H1 (cell line): ENCODE results near the gene MSH5. TPM values are rescaled to one million over a fixed set of nuclear protein-coding genes. Genes with fewer than 3 reads are reported as not detected.

Source experiments
- CTCF ChIA-PET: fragments of 300-600 bp; sonication (Branson Sonifier 250); formaldehyde crosslinking; loops from one replicate; lab custom pipeline; 2021; ENCODE audit not compliant: partially characterized antibody; lab: Charles Lee
- POLR2A ChIA-PET: fragments of 300-600 bp; sonication (Branson Sonifier 250); formaldehyde crosslinking; loops from one replicate; lab custom pipeline; 2021; ENCODE audit warnings: inconsistent platforms; ENCODE audit not compliant: partially characterized antibody; lab: Charles Lee
- DNase-seq, 2 experiments: peaks; one replicate each; pipeline versions ENCODE4 v3.0.0 to v3.0.0-alpha.2; 2010 to 2022; ENCODE audit warnings: low spot score in 2 of 2, low read depth in 1 of 2, mixed read lengths in 1 of 2
- FAIRE-seq: peaks from 2 replicates; lab custom pipeline; 2011; peaks lifted over from hg19 to GRCh38; lab: Jason Lieb, UNC
- H2AFZ ChIP-seq: 2 replicates; pipeline ENCODE4 v1.8.1; 2012; ENCODE audit warnings: low read length, inconsistent platforms
- H2AK5ac ChIP-seq: 2 replicates; pipeline ENCODE4 v1.6.1; 2013; ENCODE audit warnings: low read depth, low read length
- H2BK120ac ChIP-seq: replicated peaks from 2 replicates; pipeline ENCODE3; 2013; ENCODE audit warnings: low read depth, low read length, inconsistent platforms
- H2BK12ac ChIP-seq: 2 replicates; pipeline ENCODE4 v1.6.1; 2013; ENCODE audit warnings: low read depth, low read length
- H2BK15ac ChIP-seq: 2 replicates; pipeline ENCODE4 v1.6.1; 2013; ENCODE audit warnings: low read length
- H2BK20ac ChIP-seq: 2 replicates; pipeline ENCODE4 v1.6.1; 2013; ENCODE audit warnings: low read length
- H2BK5ac ChIP-seq: 2 replicates; pipeline ENCODE4 v1.6.1; 2013; ENCODE audit warnings: low read depth, low read length
- H3K14ac ChIP-seq: 2 replicates; pipeline ENCODE4 v1.6.1; 2013; ENCODE audit warnings: inconsistent platforms; ENCODE audit not compliant: insufficient read length
- H3K18ac ChIP-seq: 2 replicates; pipeline ENCODE4 v1.6.1; 2013; ENCODE audit warnings: low read length; ENCODE audit errors: extremely low read depth
- H3K23ac ChIP-seq: 2 replicates; pipeline ENCODE4 v1.6.1; 2013; ENCODE audit warnings: inconsistent platforms; ENCODE audit not compliant: insufficient read length
- H3K23me2 ChIP-seq: 2 replicates; pipeline ENCODE4 v1.6.1; 2013; ENCODE audit warnings: low read depth, low read length
- H3K27ac ChIP-seq: 2 replicates; pipeline ENCODE4 v1.6.1; 2011; ENCODE audit warnings: low read depth, low read length, inconsistent platforms
- H3K27me3 ChIP-seq, 4 experiments: replicated peaks in 1 of 4; 1 replicate in 1 of 4; 2 replicates in 3 of 4; pipeline versions ENCODE4 v1.6.1 to v1.8.1; 2011 to 2013; ENCODE audit warnings: low read length in 3 of 4, mild to moderate bottlenecking in 3 of 4, inconsistent platforms in 2 of 4, mixed read lengths in 2 of 4, moderate library complexity in 1 of 4; ENCODE audit not compliant: control insufficient read depth in 3 of 4, insufficient read depth in 3 of 4; ENCODE audit errors: extremely low read depth in 1 of 4
- H3K36me3 ChIP-seq, 4 experiments: 2 replicates each; pipeline versions ENCODE4 v1.6.1 to v1.8.1; 2011 to 2013; ENCODE audit warnings: mild to moderate bottlenecking in 4 of 4, low read length in 3 of 4, moderate library complexity in 2 of 4, control low read depth in 1 of 4, inconsistent platforms in 1 of 4; ENCODE audit not compliant: insufficient read depth in 4 of 4, control insufficient read depth in 2 of 4
- H3K4ac ChIP-seq: replicated peaks from 2 replicates; pipeline ENCODE3; 2013; ENCODE audit warnings: low read length, low read depth, mixed read lengths, inconsistent platforms; ENCODE audit not compliant: insufficient read length
- H3K4me1 ChIP-seq, 4 experiments: replicated peaks in 1 of 4; 1 replicate in 1 of 4; 2 replicates in 3 of 4; pipeline versions ENCODE4 v1.6.1 to v1.8.1; 2011 to 2013; ENCODE audit warnings: low read length in 3 of 4, inconsistent platforms in 2 of 4, mixed read lengths in 1 of 4; ENCODE audit not compliant: insufficient read depth in 4 of 4, control insufficient read depth in 3 of 4
- H3K4me2 ChIP-seq, 2 experiments: 2 replicates each; pipeline versions ENCODE4 v1.6.1 to v1.8.1; 2011 to 2013; ENCODE audit warnings: low read depth in 2 of 2, low read length in 2 of 2, control low read depth in 1 of 2, inconsistent platforms in 1 of 2, mild to moderate bottlenecking in 1 of 2; ENCODE audit not compliant: insufficient read depth in 1 of 2
- H3K4me3 ChIP-seq, 4 experiments: fragments of 200-600, 300-600 bp in 1 of 4; sonication (generic), shearing (Covaris generic), sonication (Bioruptor Twin) in 1 of 4; 2 replicates each; pipeline versions ENCODE4 v1.5.1 to v1.8.1; 2011 to 2016; ENCODE audit warnings: low read length in 4 of 4, low read depth in 3 of 4, control low read depth in 2 of 4, inconsistent platforms in 2 of 4, mild to moderate bottlenecking in 2 of 4, mixed read lengths in 1 of 4, moderate library complexity in 1 of 4; ENCODE audit not compliant: insufficient read depth in 2 of 4; ENCODE audit errors: extremely low read depth in 1 of 4
- H3K56ac ChIP-seq: replicated peaks from 2 replicates; pipeline ENCODE3; 2013; ENCODE audit warnings: low read depth, mild to moderate bottlenecking, mixed read lengths, low read length, inconsistent platforms; ENCODE audit not compliant: insufficient read length
- H3K79me1 ChIP-seq: 2 replicates; pipeline ENCODE4 v1.6.1; 2013; ENCODE audit warnings: low read depth, low read length, control low read depth
- H3K79me2 ChIP-seq, 2 experiments: 2 replicates each; pipeline versions ENCODE4 v1.6.1 to v1.8.1; 2012 to 2013; ENCODE audit warnings: low read length in 2 of 2, mild to moderate bottlenecking in 2 of 2, inconsistent platforms in 1 of 2; ENCODE audit not compliant: insufficient read depth in 2 of 2, control insufficient read depth in 1 of 2
- H3K9ac ChIP-seq, 4 experiments: replicated peaks in 1 of 4; 1 replicate in 1 of 4; 2 replicates in 3 of 4; pipeline versions ENCODE4 v1.6.1 to v1.8.1; 2011 to 2013; ENCODE audit warnings: low read depth in 3 of 4, low read length in 3 of 4, control low read depth in 2 of 4, mild to moderate bottlenecking in 2 of 4, moderate library complexity in 2 of 4, inconsistent platforms in 1 of 4; ENCODE audit errors: extremely low read depth in 1 of 4
- H3K9me3 ChIP-seq, 2 experiments: 2 replicates each; pipeline versions ENCODE4 v1.6.1 to v1.8.1; 2012 to 2013; ENCODE audit warnings: mild to moderate bottlenecking in 2 of 2, moderate library complexity in 2 of 2, control low read depth in 1 of 2, inconsistent platforms in 1 of 2, low read depth in 1 of 2, low read length in 1 of 2, mixed read lengths in 1 of 2; ENCODE audit not compliant: insufficient read depth in 2 of 2
- H4K20me1 ChIP-seq, 2 experiments: replicated peaks in 1 of 2; 2 replicates each; pipeline versions ENCODE3 to v1.8.1; 2011 to 2013; ENCODE audit warnings: inconsistent platforms in 2 of 2, low read length in 2 of 2, mild to moderate bottlenecking in 1 of 2; ENCODE audit not compliant: insufficient read depth in 2 of 2, control insufficient read depth in 1 of 2
- H4K5ac ChIP-seq: 2 replicates; pipeline ENCODE4 v1.6.1; 2013; ENCODE audit warnings: low read length, low read depth, mixed read lengths, inconsistent platforms; ENCODE audit not compliant: insufficient read length
- H4K8ac ChIP-seq: 2 replicates; pipeline ENCODE4 v1.8.0; 2013; ENCODE audit warnings: mild to moderate bottlenecking, moderate library complexity, low read length, inconsistent platforms; ENCODE audit not compliant: insufficient read depth; ENCODE audit errors: extremely low read depth
- H4K91ac ChIP-seq: replicated peaks from 2 replicates; pipeline ENCODE3; 2013; ENCODE audit warnings: low read length, mixed read lengths, inconsistent platforms; ENCODE audit not compliant: insufficient read length
- GABPA ChIP-seq: IDR thresholded peaks from 2 replicates; pipeline ENCODE4 v1.6.1; 2011; ENCODE audit warnings: mild to moderate bottlenecking, low read length, moderate library complexity, borderline replicate concordance; ENCODE audit not compliant: insufficient read depth
- WGBS, 2 experiments: shearing (Covaris generic) in 1 of 2; methylation state at CpG; one replicate each; pipeline versions ENCODE4 v1.1.6 to v1.1.7; 2013 to 2015; ENCODE audit warnings: low lambda C conversion rate in 2 of 2, mixed read lengths in 2 of 2, inconsistent platforms in 1 of 2, low coverage in 1 of 2, missing lambda C conversion rate in 1 of 2; ENCODE audit not compliant: insufficient replicate concordance in 2 of 2, insufficient coverage in 1 of 2, insufficient read length in 1 of 2; ENCODE audit errors: extremely low coverage in 1 of 2, missing lambda C conversion rate in 1 of 2; 5-methylcytosine and 5-hydroxymethylcytosine counted together
- polyA plus RNA-seq, 7 experiments: library from polyadenylated mRNA; depleted of rRNA in 3 of 7; stranded (reverse) in 5 of 7; unstranded in 2 of 7; fragments of >200 nt in 5 of 7; fragments of 200-250 nt in 2 of 7; gene quantifications; 1 replicate in 5 of 7; 2 replicates in 1 of 7; 4 replicates in 1 of 7; pipeline versions ENCODE4 v1.2.1 to v1.2.3, GENCODE V29; 2011 to 2013; ENCODE audit warnings: missing spikeins in 2 of 7, mixed read lengths in 2 of 7
- total RNA-seq: library from RNA; stranded (reverse); fragmentation: NEBNext Ultra II Directional; extraction: Animal tissue kit (Norgen Biotek cat#: 25700); gene quantifications from 2 replicates; pipeline ENCODE4 v1.2.1, GENCODE V29; 2021

The MSH5 gene
- total and polyA plus RNA-seq, 2 of the 8 experiments (the other 6 are each of a cell fraction or from before 2014, with no cell fraction given), result 25.3 to 26.5 TPM

DNA sequence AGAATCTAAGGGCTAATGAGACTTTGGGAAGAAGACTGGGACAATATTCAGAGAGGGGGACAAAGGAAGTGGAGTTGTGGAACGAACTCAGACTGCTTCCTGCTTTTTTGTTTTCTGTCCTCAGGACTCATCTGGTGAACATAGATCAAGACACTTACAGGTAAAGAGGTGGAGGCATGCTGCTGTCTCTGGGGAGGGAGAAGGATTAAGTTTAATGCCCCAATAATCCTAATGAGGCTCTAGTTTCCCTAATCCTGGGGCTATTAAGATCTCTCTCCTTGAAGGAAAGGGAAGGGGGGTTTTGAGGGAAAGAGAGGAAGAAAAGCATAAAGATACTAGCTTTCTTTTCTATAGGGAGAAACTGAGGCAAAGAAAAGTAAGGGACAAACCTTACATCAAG, 4.6 kb downstream of the MSH5 start:
- no peak for DNase-seq
- H3K79me1 ChIP-seq, result no peaks in the 10 kb centered on the region
- no peak overlapping the region for H3K56ac ChIP-seq
- no peak for FAIRE-seq
- POLR2A ChIA-PET, result interaction anchor here (0.7 to 1.1 kb wide), 3 partner anchors 11 to 35 kb away, joined by 3 to 4 read pairs (median 4); no protein-coding TSS in a partner anchor
- no peak overlapping the region for H2AK5ac ChIP-seq
- 93% methylated on average over 1 of the region's 1 CpG; no CpG with 5 or more reads in 1 of the 2 experiments for WGBS, 2 experiments
- H3K23ac ChIP-seq, result no peak overlapping the region
- H4K20me1 ChIP-seq, result no peaks in the 10 kb centered on the region
- TF ChIP-seq GABPA, result no peak
- TF ChIP-seq, all 59 proteins: peak for 0
- no peak overlapping the region for H3K18ac ChIP-seq
- CTCF ChIA-PET, result interaction anchor here (1.7 kb wide), 1 partner anchor 29 kb away, joined by 3 read pairs; no protein-coding TSS in a partner anchor
- H3K9me3 ChIP-seq, result no peaks in the 10 kb centered on the region; a peak in 1 of 4 replicates
- peaks cover 0 to 5% (median 2%) of the 10 kb centered on the region in 4 experiments; a peak in 4 of 7 replicates for H3K4me1 ChIP-seq
- H3K4ac ChIP-seq, result no peak overlapping the region
- H3K14ac ChIP-seq, result no peak overlapping the region
- no peak overlapping the region for H4K5ac ChIP-seq
- H3K4me2 ChIP-seq, result no peak overlapping the region
- H3K79me2 ChIP-seq, result no peaks in the 10 kb centered on the region
- H4K91ac ChIP-seq, result no peak overlapping the region
- no peaks in the 10 kb centered on the region for H3K27me3 ChIP-seq
- H3K23me2 ChIP-seq, result no peaks in the 10 kb centered on the region; the same call in none of the 2 replicates
- no peak overlapping the region for H2BK12ac ChIP-seq
- no peak overlapping the region for H2BK120ac ChIP-seq
- H3K4me3 ChIP-seq, result no peak overlapping the region
- H3K27ac ChIP-seq, result 0 out of 2 replicates have a peak overlapping the region, but pooled peaks have one; percentile 10
- no peak overlapping the region for H2BK15ac ChIP-seq
- H3K36me3 ChIP-seq, result peaks cover 0 to 16% (median 0%) of the 10 kb centered on the region in 4 experiments; a peak in 4 of 8 replicates
- H2BK20ac ChIP-seq, result no peak overlapping the region
- no peak overlapping the region for H2AFZ ChIP-seq
- H3K9ac ChIP-seq, result no peak overlapping the region
- H2BK5ac ChIP-seq, result no peak overlapping the region
- H4K8ac ChIP-seq, result no peak overlapping the region
